ENCODE data around the gene FNDC7. TPM values are rescaled to one million over a fixed set of nuclear protein-coding genes. Genes with fewer than 3 reads are reported as not detected.

The FNDC7 gene
- total RNA-seq, 4 donors from 2014 or later: not detected

DNA sequence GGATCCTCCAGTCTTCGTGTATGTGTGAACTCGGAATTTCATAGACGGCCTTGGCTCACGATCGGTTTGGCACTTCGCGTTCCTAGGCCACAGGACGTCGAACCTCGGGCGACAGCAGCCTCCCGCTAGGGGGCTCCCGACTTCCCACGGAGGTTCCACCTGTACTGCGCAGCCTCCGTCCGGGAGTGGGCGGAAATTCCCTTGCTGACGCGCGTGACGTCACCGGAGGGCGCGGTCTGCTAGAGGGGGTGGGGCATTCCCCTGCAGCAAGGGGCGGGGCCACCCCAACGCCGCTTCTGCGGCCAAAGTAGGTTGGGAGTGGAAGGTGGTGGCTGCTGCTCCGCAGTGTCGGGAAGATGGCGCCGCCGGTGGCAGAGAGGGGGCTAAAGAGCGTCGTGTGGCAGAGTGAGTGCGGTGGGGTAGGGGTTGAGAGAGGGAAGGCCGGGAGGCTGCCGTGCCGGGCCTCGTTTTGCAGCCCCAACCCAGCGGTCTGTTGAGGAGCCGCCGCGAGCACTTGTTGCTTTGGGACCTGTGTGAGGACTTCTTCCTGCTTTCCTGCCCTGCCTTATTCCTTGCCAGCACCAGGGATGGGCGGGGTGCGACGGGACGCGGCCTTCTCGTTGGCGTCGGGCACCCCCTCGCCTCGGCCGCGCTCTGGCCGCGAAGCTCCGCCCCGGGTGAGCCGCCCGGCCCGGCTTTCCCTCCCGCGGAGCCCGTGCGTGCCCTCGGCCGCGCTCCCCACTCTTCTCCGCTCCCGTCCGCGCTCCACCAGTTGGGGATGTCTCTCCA is 33.9 kb downstream of the FNDC7 start, which contains the start of gene STXBP3:
STXBP3 (plus strand) TSS at position 293 of the 789 bp plus-strand sequence; CDS start at position 357, 64 bp downstream.
- Histone ChIP-seq H3K27me3 (no peaks in the 10 kb centered on the region), H3K9me3 (no peaks in the 10 kb centered on the region), H3K4me3 (peak within 1 kb of the TSS; percentile 47 to 96 (median 73)), H3K36me3 (no peaks in the 10 kb centered on the region), H3K27ac (peak within 1 kb of the TSS; percentile 90 to 100 (median 96)), H3K4me1 (peaks cover 0 to 40% (median 7%) of the 10 kb centered on the region in 4 donors)
- DNase-seq (ENCODE audit: low spot score in 2 of 2): peak; percentile 98 to 99
- TF ChIP-seq POLR2A (IDR thresholded peaks at IDR 0.05): peak; percentile 94 to 100
- TF ChIP-seq EP300 (IDR thresholded peaks at IDR 0.05): peak; percentile 99 to 100
- TF ChIP-seq, protein P1, sequence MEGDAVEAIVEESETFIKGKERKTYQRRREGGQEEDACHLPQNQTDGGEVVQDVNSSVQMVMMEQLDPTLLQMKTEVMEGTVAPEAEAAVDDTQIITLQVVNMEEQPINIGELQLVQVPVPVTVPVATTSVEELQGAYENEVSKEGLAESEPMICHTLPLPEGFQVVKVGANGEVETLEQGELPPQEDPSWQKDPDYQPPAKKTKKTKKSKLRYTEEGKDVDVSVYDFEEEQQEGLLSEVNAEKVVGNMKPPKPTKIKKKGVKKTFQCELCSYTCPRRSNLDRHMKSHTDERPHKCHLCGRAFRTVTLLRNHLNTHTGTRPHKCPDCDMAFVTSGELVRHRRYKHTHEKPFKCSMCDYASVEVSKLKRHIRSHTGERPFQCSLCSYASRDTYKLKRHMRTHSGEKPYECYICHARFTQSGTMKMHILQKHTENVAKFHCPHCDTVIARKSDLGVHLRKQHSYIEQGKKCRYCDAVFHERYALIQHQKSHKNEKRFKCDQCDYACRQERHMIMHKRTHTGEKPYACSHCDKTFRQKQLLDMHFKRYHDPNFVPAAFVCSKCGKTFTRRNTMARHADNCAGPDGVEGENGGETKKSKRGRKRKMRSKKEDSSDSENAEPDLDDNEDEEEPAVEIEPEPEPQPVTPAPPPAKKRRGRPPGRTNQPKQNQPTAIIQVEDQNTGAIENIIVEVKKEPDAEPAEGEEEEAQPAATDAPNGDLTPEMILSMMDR (IDR thresholded peaks at IDR 0.05): peak; percentile 96 to 98 (median 97)
- WGBS, 2 donors: 0 to 1% methylated on average over 57 to 72 of the region's 75 CpGs

DNA sequence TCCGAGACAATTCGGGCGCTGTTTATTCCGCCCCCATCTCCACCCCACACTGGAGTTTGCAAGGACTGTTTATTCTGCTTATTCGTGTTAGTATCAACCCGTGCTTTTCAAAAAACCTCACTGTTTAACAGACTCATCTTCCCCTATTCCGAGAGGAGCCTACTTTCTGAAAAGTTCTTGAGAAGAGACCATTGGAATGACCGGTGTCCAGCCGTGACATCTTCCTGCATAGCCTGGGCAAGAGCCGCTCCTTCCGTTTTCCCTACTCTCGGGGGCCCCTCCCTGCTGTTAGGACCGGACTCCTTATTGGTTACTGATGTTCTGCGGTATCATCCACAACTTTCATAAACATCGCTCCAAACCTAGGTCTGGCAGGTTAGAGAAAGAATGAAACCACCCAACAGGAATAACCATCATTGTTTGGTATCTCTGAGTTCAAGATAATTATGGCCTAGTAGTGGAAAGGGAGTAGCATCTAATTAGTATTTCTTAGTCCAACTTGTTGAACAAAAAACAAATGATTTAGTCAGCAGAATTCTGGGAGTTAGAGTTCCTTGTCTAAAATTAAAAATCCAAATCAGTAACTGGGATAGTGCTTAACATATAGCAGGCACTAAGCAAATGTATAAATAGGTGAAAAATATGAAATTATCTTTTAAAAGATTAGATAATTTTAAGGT is 34.6 kb downstream of the FNDC7 start:
- DNase-seq (ENCODE audit: low spot score in 2 of 2): peak; percentile 56 to 77
- Histone ChIP-seq H3K9me3 (no peaks in the 10 kb centered on the region), H3K4me3 (peak overlapping the region; percentile 47 to 96 (median 73)), H3K4me1 (peaks cover 0 to 48% (median 7%) of the 10 kb centered on the region in 4 donors), H3K27ac (peak overlapping the region; percentile 90 to 100 (median 96)), H3K27me3 (no peaks in the 10 kb centered on the region), H3K36me3 (peaks cover 0 to 2% (median 0%) of the 10 kb centered on the region in 3 donors)
- TF ChIP-seq EP300 (IDR thresholded peaks at IDR 0.05): peak in 1 of 2 donors; percentile 59
- TF ChIP-seq, protein P1 (IDR thresholded peaks at IDR 0.05): no peak
- TF ChIP-seq POLR2A (IDR thresholded peaks at IDR 0.05): peak; percentile 33 to 50
- WGBS, 2 donors: 1 to 2% methylated on average over 15 of the region's 15 CpGs

DNA sequence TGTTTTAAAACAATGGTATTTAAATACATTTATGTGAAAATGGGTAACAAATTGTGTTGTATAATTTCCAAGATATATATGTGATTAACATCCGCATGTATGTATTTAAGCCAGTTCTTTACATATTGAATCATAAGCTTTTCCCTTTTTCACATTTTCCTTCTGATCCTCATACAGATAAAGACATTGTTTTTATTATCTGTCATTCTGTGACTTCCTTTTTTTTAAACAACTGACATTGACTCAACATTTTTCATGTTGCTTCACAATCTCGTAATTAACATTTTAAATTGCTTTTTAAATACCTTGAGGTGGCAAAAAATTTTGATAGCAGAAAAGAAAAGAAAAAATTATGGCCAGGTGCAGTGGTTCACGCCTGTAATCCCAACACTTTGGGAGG is 35.2 kb downstream of the FNDC7 start:
- peak overlapping the region in 1 of 4 donors; percentile 96 for H3K4me3 ChIP-seq
- no peaks in the 10 kb centered on the region for H3K9me3 ChIP-seq
- H3K27ac ChIP-seq: peak overlapping the region in 3 of 4 donors; percentile 90 to 100 (median 98)
- WGBS, 2 donors: 76 to 79% methylated on average over 3 of the region's 3 CpGs
- no peaks in the 10 kb centered on the region for H3K27me3 ChIP-seq
- peaks cover 0 to 7% (median 0%) of the 10 kb centered on the region in 3 donors for H3K36me3 ChIP-seq
- H3K4me1 ChIP-seq: peaks cover 0 to 54% (median 7%) of the 10 kb centered on the region in 4 donors
- TF ChIP-seq EP300 (IDR thresholded peaks at IDR 0.05): no peak
- DNase-seq (ENCODE audit: low spot score in 2 of 2): no peak

DNA sequence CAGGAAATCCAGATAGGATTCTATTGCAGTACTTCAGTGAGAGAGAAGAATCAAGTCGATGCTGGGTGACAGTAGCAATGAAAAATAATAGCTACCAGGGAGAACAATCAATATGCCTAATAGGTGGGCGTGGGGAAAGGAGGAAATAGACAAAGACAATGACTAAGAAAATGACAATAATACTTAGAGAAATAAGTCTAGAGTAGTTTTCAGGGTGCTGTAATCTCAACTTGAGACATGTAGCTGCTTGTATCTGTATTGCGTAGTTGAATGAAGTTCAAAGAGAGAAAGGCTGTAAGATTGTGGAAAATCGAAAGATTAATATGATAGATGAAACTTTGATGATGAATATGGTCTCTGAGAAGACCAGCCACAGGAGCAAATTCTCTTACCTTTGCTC is 36.4 kb downstream of the FNDC7 start:
- DNase-seq (ENCODE audit: low spot score in 2 of 2): no peak
- H3K9me3 ChIP-seq: no peaks in the 10 kb centered on the region
- H3K4me3 ChIP-seq: no peak overlapping the region
- peaks cover 0 to 55% (median 7%) of the 10 kb centered on the region in 4 donors for H3K4me1 ChIP-seq
- peaks cover 0 to 13% (median 0%) of the 10 kb centered on the region in 3 donors for H3K36me3 ChIP-seq
- no peaks in the 10 kb centered on the region for H3K27me3 ChIP-seq
- H3K27ac ChIP-seq: no peak overlapping the region
- WGBS, 2 donors: 88 to 93% methylated on average over 4 of the region's 4 CpGs
- TF ChIP-seq POLR2A (IDR thresholded peaks at IDR 0.05): no peak
- no peak for TF ChIP-seq EP300 (IDR thresholded peaks at IDR 0.05)
- TF ChIP-seq, protein P1 (IDR thresholded peaks at IDR 0.05): no peak

DNA sequence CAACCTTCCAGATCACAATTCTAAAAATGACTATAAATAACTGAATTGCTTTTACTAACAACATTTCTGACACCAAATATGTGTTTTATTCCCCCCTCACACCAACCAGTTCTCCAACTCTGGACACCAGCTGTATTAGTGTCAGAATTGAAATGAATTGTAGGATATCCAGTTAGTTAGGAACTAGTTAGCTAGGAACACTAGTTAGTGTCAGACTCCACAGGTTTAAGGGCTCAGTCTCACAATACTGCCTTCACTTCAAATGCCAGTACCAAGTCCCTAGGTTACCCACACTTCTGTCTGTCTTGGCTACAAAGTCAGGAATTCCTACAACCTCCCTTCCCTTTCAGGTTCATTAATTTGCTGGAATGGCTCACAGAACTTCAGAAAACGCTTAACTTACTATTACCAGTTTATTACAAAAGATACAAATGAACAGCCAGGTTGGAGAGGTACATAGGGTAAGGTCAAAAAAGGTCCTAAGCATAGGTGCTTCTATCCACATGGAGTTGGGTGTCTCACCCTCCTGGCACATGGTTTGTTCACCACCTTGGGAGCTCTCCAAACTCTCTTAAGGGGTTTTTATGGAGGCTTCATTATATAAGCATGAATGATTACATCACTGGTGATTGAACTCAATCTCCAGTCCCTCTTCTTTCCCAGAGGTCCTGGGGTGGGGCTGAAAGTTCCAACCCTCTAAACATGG is 37.9 kb downstream of the FNDC7 start:
- Histone ChIP-seq H3K9me3 (no peaks in the 10 kb centered on the region), H3K36me3 (peaks cover 0 to 26% (median 0%) of the 10 kb centered on the region in 3 donors), H3K27me3 (no peaks in the 10 kb centered on the region), H3K4me1 (peaks cover 0 to 62% (median 7%) of the 10 kb centered on the region in 4 donors), H3K27ac (no peak overlapping the region), H3K4me3 (no peak overlapping the region)
- no peak for DNase-seq (ENCODE audit: low spot score in 2 of 2)
- no peak for TF ChIP-seq POLR2A (IDR thresholded peaks at IDR 0.05)
- TF ChIP-seq EP300 (IDR thresholded peaks at IDR 0.05): no peak
- TF ChIP-seq, protein P1 (IDR thresholded peaks at IDR 0.05): no peak
- WGBS, 2 donors: 67 to 87% methylated on average over 1 of the region's 1 CpG
